ENCODE results near the gene SRSF6.

GRCh38 chr20:43513372-43513930 is 55.8 kb downstream of the SRSF6 start:
- TF ChIP-seq CTCF (conservative IDR thresholded peaks at IDR 0.05; ENCODE audit: low read length) (no peak), EZH2phosphoT487 (IDR thresholded peaks at IDR 0.05; ENCODE audit: borderline replicate concordance) (no peak)

Data from Loucy (cell line).